Stimulated activated CD4-positive, alpha-beta T cell treated with anti-CD3 and anti-CD28 coated beads, Interleukin-4, amount 100 ng/mL, for 24 hours (primary cell): ENCODE results near the gene CCDC57.
A peak's percentile ranks its signal among the peaks of the same experiment; 100 is the strongest.
"Not testable (repeated sequence)": the region's sequence is repeated elsewhere in the genome, so short reads cannot be mapped to it uniquely, and the experiment has no call there.

Experiments
- DNase-seq: peaks from one replicate; pipeline ENCODE4 v3.0.0-alpha.2; 2020

Gene CCDC57

DNA sequence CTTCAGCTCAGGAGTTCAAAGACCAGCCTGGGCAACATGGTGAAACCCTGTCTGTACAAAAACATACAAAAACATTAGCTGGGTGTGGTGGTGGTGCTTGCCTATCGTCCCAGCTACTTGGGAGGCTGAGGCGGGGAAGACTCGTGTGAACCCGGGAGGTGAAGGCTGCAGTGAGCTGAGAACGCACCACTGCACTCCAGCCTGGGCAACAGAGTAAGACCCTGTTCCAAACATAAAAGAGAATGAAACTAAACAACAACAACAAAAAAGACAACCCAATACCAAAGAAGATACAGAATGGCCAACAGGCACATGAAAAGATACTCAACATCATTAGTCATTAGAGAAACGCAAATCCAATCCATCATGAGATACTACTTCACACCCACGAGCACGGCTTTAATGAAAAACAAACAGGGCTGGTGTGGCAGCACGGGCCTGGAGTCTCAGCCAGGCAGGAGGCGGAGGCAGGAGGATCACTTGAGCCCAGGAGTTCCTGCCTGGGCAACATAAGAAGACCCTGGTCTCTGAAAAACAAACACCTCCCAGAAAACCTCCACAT is 8.8 kb upstream of the CCDC57 start:
- DNase-seq: no peak

DNA sequence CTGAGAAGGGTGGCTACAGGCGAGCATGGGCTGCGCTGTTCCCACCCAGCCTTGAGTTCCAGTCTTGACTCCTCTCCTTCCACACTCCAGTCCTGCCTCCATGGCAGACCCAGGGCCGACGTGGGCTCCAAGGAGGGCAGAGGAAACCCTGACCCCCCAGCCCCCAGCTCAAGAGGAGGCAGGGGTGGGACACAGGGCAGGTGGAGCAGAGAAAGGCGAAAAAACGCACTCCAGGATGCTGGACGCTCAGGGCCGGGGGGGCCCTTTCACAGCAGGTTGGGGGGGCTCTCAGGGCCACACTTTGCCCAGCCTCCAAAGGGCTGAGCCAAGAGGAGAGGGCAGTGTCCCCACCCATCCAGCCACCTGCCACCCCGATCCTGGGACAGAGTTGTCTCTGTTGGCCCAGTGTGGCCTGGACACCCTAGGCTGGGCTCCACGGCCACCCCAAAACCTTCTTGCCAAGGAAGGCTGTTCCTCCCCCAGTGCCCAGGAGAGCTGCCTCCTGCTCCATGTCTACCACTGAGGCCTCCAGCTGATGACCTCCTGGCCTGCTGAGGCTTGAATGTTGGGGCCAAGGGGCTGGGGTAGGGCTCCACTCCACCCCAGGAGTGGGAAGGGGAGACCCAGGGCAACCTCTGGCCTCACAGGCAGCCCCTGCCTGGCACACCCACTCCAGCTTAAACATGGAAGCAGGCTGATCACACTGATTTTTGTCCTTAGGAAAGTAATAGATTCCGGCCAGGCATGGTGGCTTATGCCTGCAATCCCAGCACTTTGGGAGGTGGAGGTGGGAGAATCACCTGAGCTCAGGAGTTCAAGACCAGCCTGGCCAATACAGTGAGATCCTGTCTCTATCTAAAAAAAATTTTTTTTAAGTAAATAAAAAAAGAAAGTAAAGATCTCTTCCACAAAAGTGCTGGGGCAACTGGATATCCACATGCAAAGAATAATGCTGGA is 7.4 kb upstream of the CCDC57 start:
- no peak for DNase-seq

DNA sequence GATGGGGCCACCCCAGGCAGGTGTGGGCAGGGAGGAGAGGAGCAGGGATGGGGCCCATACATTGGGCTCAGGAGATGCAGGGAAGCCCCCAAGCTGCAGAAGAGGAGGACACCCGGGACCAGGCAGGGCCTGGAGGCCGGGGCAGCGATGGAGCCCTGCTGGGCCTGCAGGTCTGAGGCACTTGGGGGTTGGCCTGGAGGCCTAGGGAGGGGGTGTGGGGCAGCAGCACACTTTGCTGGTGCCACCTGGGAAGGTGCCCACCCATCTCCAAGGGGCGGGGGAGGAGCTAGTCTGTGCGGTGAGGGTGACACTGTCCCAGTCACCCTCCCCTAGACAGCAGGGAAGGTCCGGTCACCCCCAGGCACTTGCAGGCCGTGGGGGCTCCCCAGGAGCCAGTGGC is 6.4 kb upstream of the CCDC57 start:
- no peak for DNase-seq

DNA sequence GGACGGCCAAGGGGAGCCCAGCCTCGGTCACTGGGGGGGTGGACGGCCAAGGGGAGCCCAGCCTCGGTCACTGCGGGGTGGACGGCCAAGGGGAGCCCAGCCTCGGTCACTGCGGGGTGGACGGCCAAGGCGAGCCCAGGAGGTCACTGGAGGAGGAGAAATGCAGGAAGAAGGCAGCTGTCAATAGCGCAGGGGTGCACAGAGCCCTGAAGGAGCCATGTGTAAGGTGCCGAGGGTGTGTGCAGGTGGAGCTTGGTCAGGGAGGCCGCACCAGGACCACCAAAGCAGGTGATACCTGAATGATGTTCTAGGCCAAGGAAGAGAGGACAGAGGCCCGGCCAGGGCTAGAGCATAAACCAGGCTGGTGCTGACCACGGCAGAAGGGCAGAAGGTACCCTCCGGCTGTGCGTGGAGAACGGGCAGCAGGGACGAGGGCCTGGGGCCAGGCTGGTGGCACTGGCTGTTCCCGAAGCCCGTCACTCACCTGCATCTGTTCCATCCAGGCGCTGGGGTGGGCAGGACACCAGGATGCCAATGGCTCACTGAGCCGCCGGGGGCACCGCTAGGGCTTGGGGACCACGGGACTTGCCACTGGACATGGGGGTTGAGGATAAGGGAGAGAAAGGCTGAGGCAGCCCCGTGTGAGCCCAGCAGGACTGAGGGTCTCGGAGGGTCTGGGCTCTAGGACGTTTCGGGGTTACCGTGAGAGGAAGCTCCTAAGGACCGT is 5.9 kb upstream of the CCDC57 start:
- no peak for DNase-seq

DNA sequence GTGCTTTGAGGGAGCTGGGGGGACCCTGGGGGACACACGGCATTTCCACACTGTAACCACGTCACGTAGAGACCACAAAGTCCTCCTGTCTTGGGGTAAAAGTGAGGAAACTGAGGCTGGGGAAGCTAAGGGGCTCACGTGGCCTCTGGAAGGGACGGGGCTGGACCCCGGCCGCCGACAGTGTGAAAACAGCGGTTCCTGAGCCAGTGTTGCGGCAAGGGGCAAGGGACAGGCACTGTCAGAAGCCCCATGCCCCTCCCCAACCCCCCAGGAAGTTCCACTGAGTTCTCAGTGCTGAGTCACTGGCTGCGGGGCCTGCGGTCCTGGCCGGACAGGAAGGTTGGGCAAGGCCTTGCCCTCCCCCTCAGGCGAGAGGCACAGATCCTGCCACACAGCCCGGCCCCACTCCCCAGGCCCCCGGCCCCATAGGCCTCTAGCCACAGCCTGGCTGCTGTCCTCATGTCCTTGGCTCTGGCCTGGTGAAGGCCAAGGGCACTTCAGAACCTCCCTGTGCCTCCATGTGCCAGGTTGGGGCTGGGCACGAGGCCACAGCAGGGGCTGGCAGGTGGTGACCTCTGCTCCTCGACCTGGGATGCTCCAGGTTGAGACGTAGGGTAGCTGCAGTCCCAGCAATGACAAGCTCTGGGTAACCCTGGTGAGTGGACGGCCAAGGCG is 5.0 kb upstream of the CCDC57 start:
- no peak for DNase-seq

DNA sequence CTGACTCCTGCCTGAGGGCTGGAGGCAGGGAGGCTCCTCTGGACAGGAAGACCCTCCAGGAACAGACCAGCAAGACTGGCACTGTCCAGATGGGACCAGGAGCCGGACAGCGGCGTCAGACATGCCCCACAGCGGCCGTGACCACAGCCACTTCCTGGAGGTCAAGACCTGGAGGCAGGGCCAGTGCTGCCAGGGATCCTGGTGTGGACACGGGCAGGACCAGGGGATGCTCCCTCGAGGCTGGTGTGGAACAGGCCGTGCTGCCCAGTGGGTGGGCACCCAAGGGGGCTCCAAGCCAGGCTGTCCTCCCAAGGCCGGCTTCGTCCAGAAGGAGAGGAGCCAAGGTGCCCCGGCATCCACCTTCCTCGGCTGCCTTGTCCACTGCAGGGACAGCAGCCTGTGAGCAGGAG is 4.5 kb upstream of the CCDC57 start:
- no peak for DNase-seq

DNA sequence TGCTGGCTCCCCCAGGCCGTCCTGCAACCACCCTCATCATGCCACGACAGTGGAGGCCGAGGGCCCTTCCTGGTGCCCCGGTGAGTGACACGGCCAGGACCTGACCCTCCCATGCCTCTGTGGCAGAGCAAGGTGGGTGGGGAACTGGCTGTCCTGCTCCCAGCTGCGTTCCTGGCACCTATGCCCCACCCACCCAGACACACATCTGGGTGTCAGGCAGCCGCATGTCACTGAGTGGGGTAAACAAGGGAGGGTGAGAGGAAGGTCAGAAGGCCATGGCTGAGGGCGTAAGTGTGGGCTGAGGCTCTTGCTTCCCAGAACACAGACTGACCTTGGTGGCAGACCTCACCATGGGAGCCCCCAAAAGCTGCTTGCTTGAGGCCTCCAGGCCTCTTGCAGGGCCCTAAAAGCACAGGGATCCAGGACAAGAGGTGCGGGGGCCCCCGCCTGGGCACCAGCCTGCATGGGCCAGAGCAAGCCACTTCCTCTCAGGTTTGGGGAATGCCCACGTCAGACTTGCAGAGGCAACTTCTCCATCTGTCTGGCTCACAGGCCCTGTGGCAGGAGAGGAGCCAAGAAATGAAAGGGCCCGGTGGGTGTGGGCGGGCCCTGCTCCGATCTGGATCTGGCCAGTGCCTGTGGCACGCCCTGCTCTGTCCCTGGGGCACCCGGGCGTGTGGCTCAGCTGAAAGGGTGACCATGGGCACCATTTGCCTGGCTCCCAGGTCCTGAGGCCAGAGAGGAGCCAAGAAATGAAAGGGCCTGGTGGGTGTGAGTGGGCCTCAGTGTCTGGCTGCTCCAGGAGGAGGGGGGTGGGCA is 3.9 kb upstream of the CCDC57 start:
- DNase-seq: peak; percentile 50

DNA sequence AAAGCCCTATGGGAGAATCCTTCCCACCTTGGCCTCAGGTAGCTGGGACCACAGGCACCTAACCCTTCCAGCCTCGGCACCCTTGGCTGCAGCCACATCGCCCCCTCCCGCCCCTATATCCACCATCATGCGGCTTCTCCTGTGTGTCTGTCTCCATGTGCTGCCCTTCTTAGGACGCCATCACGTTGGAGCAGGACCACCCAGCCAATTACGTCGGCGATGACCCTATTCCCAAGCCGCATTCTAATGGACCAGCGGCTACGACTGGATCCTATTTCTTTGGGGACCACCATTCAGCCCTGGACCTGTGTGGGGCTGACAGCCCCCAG is 3.3 kb upstream of the CCDC57 start:
- DNase-seq: no peak

DNA sequence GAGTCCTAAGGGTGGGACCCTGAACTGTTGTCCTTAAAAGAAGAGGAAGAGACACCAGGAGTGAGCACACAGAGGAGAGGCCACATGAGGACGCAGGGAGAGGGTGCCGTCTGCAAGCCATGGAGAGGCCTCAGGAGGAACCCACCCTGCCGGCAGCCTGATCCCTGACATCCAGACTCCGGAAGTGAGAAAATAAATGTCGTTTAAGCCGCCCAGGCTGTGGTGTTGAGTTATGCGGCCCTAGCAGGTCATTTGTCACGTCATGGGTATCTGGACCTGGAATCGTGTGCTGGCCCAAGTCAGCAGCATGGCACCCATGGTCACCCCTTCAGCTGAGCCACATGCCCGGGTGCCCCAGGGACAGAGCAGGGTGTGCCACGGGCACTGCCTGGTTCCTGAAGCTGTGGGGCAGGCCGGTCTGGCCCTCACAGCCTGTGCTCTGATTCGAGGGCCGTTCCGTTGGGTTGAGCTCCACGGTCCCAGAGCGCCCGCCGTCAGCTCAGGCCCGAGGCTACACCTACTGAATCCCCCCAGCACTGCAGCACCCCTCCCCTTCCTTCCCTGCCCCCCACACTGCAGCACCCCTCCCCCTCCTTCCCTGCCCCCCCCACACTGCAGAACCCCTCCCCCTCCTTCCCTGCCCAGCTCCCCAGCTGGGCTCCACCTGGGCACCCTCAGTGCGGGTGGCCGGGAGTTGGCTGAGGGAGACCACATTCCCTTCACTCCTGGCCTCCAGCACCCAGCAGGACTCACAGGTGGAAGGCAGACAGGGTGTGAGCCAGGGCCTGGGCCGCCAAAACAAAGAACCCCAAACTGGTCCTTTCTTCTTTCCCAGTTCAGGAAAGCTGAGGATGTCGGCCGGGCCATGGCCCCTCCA is 2.7 kb upstream of the CCDC57 start:
- DNase-seq: no peak

DNA sequence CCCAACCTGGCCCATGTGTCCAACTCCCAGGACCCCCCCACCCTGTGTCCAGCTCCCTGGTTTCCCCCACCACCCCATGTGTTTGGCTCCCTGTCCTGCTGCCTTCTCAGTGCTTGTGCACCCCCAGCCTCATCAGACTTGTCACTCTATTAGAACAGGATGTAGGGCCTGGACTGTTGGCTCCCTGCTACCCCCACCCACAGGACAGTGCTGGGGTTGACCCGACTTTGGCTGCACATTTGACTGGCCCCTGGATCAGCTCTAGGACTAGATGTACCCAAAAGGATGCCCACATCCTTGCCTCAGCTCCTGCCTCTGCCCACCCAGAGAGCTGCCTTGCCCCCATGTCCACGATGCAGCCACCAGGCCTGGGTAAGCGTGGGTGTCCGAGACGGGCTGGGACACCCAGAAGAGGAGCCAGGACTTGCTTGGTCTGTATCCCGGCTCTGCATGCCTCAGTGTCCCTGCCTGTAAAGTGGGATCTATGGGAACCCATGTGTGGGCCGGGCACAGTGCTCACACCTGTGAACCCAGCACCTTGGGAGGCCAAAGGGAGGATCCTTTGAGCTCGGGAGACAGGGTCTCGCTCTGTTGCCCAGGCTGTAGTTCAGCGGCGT is 1.5 kb upstream of the CCDC57 start:
- no peak for DNase-seq

DNA sequence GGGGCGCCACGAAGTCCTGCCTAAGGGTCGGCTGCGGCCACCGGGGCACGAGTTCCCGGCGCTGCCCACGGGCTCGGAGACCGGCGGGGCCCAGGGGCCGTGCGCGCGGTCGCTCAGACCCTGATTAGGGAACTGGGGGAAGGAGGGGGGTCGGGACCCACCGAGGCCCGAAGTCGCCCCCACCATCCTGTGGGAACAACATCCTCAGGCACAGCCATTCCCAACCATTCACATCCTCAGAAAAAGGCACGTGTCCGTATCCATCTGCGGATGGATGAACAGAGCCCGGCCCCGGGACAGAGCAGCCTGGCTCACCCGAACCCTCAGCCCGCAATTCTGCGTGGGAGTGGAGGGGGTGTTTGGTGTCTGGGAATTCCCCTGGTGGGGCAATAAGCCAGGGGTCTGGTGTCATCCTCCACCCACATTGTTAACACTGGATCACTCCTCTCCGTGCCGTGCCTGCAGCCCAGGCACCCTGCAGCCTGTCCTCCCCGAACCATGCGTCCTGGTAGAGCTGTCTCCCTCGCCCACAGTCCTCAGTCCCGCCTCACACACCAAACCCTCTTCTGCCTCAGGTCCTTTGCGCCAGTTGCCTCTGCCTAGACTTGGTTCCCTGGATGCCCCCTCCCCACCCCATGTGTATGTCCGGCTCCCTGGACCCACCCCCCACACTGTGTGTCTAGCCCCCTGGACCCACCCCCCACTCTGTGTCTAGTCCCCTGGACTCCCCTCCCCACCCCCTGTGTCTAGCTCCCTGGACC is 789 bp upstream of the CCDC57 start:
- DNase-seq: peak; percentile 74

DNA sequence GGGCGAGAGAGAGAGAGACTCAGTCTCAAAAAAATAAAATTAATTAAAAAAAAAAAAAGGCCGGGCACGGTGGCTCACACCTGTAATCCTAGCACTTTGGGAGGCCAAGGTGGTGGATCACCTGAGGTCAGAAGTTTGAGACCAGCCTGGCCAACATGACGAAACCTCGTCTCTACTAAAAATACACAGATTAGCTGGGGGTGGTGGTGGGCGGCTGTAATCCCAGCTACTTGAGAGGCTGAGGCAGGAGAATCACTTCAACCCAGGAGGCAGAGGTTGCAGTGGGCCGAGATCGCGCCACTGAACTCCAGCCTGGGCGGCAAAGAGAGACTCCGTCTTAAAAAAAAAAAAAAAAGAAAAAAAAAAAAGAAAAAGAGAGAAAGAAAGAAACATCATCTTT is 2.0 kb downstream of the CCDC57 start:
- DNase-seq: not testable (repeated sequence)

DNA sequence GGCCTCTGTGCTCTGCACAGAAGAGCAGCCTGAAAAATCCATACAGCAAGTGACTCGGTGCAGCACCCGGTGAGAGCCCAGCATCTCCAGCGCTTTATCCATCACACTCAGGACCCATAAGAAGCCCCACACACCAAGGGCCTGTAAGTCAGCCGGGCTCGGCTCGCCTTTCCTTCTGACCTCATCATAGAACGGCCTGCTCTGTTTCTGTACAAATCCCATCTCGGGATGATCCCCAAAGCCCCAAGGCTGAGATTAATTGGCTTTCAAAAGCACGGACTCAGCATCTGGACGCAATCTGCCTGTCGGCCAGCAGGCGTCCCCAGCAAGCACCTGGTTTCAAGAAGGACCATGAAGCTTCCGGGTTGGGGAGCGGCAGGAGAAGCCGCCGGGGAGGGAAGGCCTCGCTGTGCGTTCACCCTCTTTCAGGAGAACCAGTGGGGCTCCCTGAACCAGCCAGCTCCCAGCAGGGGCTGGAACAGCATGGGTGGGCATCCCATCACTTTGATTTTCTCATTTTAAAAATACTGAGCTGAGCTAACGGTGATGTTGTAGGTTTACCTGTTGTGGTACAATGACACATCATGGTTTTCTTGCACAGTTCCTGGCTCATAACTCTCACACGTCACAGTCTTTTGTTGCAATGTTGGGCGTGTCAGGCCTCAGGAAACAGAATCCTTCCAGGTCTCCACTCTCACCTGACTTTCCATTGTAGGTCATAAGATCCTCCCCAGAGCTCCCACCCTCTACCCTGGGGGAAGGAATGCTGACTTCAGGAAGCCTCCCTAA is 6.7 kb downstream of the CCDC57 start:
- peak; percentile 83 for DNase-seq

DNA sequence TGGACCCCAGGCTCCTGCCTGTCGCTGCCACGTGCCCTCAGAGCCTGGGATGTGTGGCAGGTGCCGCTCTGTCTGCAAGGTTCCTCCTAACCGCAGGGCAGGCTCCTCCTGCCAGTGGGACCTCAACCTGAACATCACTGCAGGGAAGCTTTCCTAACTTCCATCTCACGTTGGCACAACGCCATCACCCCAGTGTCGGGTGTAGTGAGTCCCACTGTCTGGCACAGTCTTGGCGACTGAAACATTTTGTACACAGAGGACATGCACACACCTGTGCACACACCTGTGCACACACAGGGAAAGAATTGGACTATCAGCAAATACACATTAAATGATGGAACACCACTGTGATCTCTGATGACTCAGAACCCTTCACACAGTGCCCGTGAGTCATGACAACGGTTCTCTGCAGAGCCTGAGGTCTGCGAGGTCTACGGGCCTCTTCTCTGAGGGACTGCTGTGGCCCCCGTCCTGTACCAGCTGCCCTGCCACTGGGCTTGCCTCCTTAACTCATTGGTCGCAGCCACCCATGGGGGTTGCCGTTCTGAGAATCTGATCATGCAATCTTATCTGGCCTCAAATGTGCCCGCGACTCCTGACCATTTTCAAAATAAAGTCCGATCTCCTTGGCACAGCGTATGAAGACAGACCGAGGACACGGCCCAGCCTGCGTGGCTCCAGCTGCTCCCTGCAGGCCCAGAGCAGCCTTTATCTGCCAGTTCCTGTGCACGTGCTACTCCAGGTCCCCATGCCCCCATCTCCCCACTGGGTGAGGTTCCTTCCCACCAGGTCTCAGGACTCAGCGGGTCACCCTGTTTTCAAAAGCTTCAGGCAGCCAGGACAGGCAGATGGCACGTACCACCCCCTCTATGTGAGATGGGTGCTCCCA is 7.6 kb downstream of the CCDC57 start:
- peak; percentile 45 for DNase-seq

DNA sequence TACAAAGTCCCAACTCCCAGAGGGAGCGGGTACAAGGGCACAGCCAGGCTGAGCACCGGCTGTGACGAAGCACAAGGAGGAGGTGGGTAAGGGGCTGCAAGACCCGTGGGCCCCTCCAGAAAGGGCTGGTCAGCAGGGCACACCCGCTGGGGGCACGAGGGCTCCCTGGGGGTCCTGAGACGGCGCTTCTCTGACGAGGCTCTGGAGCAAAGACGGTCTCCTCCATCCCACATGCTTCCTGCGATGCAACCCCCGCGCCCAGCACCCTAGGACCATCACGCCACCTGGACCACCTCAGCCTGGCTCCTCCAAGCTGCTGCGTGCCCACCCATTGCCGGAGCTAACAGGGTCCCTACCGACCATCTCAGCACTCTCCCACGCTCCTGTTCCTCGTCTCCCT is 8.7 kb downstream of the CCDC57 start:
- DNase-seq: no peak

DNA sequence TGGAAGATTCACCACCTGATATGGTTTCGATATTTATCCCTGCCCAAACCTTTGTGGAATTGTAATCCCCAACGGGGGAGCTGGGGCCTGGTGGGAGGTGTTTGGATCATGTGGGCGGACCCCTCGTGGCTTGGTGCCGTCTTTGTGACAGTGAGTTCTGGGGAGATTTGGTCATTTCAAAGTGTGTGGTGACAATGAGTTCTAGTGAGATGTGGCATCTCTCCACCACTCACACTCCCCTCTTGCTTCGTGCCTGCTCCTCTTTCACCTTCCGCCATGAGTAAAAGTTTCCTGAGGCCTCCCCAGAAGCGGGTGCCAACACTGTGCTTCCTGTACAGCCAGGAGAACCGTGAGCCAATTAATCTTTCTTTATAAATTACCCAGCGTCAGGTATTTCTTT is 9.7 kb downstream of the CCDC57 start:
- DNase-seq: no peak

DNA sequence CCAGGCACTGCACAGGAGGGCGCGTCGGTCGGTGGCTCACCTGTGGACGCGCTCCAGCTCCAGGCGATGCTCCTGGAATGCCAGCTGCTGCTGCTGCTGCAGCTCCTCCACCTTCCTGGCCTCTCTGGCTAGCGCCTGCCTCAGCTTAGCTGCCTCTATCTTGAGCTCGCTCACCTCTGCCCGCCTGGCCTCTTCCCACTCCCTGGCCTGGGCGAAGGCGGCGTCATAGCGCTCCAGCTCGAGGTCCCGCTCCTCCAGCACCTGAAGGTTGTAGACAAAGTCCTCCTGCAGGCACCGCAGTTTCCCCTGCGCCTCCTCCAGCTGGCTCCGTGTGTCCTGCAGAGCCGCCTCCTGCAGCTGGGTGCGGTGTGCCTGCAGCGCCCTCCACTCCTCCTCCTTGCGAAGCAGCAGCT is 11.1 kb downstream of the CCDC57 start:
- DNase-seq: no peak
